ENCODE measurements around the gene DIDO1.

Gene DIDO1

GRCh38 chr20:62967149-62967501 is 40.8 kb upstream of the DIDO1 start:
- POLR2A ChIA-PET = no interaction called here
- DNase-seq (ENCODE audit: extremely low spot score) = no peak
- no peak for TF ChIP-seq CTCF (IDR thresholded peaks at IDR 0.05; ENCODE audit: control extremely low read depth, extremely low read depth, low read depth, missing control alignments)
- CTCF ChIA-PET = interaction anchor here (1.0 to 1.5 kb wide), 2 partner anchors 8 to 42 kb away, joined by 3 to 4 read pairs; no protein-coding TSS in a partner anchor

GRCh38 chr20:62966212-62967148 is 40.2 kb upstream of the DIDO1 start:
- no peak for DNase-seq (ENCODE audit: extremely low spot score)
- no peak for TF ChIP-seq CTCF (IDR thresholded peaks at IDR 0.05; ENCODE audit: control extremely low read depth, extremely low read depth, low read depth, missing control alignments)
- POLR2A ChIA-PET = no interaction called here
- CTCF ChIA-PET = interaction anchor here (1.0 to 2.9 kb wide), 4 partner anchors 7 to 43 kb away, joined by 3 to 9 read pairs (median 6); no protein-coding TSS in a partner anchor

- CTCF ChIA-PET = interaction anchor here (1.6 to 2.9 kb wide), 3 partner anchors 11 to 44 kb away, joined by 6 to 9 read pairs (median 8); no protein-coding TSS in a partner anchor
- no peak for TF ChIP-seq CTCF (IDR thresholded peaks at IDR 0.05; ENCODE audit: control extremely low read depth, extremely low read depth, low read depth, missing control alignments)
- DNase-seq (ENCODE audit: extremely low spot score) = no peak
- POLR2A ChIA-PET = no interaction called here
These were observed 39.1 kb upstream of the DIDO1 start for GRCh38 chr20:62965363-62965771.

- POLR2A ChIA-PET = no interaction called here
- no peak for DNase-seq (ENCODE audit: extremely low spot score)
- no peak for TF ChIP-seq CTCF (IDR thresholded peaks at IDR 0.05; ENCODE audit: control extremely low read depth, extremely low read depth, low read depth, missing control alignments)
- CTCF ChIA-PET = interaction anchor here (1.3 to 3.3 kb wide), 5 partner anchors 8 to 44 kb away, joined by 3 to 18 read pairs (median 8); no protein-coding TSS in a partner anchor
These were observed 38.4 kb upstream of the DIDO1 start for GRCh38 chr20:62964700-62965099.

- no peak for TF ChIP-seq CTCF (IDR thresholded peaks at IDR 0.05; ENCODE audit: control extremely low read depth, extremely low read depth, low read depth, missing control alignments)
- ChIA-PET CTCF (interaction anchor here (0.9 to 3.3 kb wide), 6 partner anchors 9 to 65 kb away, joined by 3 to 18 read pairs (median 4); no protein-coding TSS in a partner anchor), POLR2A (interaction anchor here (0.5 kb wide), 1 partner anchor 110 kb away, joined by 3 read pairs; no protein-coding TSS in a partner anchor)
- DNase-seq (ENCODE audit: extremely low spot score) = no peak
These were observed 37.5 kb upstream of the DIDO1 start for GRCh38 chr20:62963614-62964397.
